GM21528 (cell line): ENCODE data around the gene FBLIM1.

ENCODE experiments used
- ATAC-seq: cut with Tn5 transposase; IDR thresholded peaks from one replicate; pipeline ENCODE4 v1.9.1; 2021; ENCODE audit warnings: mild to moderate bottlenecking, moderate library complexity; ENCODE audit not compliant: unreplicated experiment, low FRiP score

Gene FBLIM1

GRCh38 chr1:15758343-15758931 lies at the start of gene FBLIM1:
FBLIM1 (plus strand) TSS chr1:15758795; CDS start chr1:15764984, 6,189 bp downstream.
- ATAC-seq: no peak

GRCh38 chr1:15709226-15709625 lies 49.4 kb upstream of the FBLIM1 start:
- ATAC-seq: no peak

GRCh38 chr1:15712168-15712567 lies 46.4 kb upstream of the FBLIM1 start:
- no peak for ATAC-seq

- no peak for ATAC-seq
Measured at GRCh38 chr1:15714406-15715136, 44.0 kb upstream of the FBLIM1 start.

- no peak for ATAC-seq
Measured at GRCh38 chr1:15717418-15718125, 41.0 kb upstream of the FBLIM1 start.

- no peak for ATAC-seq
Measured at GRCh38 chr1:15718199-15718601, 40.4 kb upstream of the FBLIM1 start.

GRCh38 chr1:15719381-15720120 lies 39.0 kb upstream of the FBLIM1 start:
- no peak for ATAC-seq

GRCh38 chr1:15720861-15721260 lies 37.7 kb upstream of the FBLIM1 start:
- no peak for ATAC-seq

- no peak for ATAC-seq
Measured at GRCh38 chr1:15722411-15722810, 36.2 kb upstream of the FBLIM1 start.

- no peak for ATAC-seq
Measured at GRCh38 chr1:15722836-15723532, 35.6 kb upstream of the FBLIM1 start.

- no peak for ATAC-seq
Measured at GRCh38 chr1:15723631-15724246, 34.9 kb upstream of the FBLIM1 start.

- no peak for ATAC-seq
Measured at GRCh38 chr1:15724949-15725880, 33.4 kb upstream of the FBLIM1 start.

- no peak for ATAC-seq
Measured at GRCh38 chr1:15726508-15726907, 32.1 kb upstream of the FBLIM1 start.

- no peak for ATAC-seq
Measured at GRCh38 chr1:15727021-15727420, 31.6 kb upstream of the FBLIM1 start.

- ATAC-seq: no peak
Measured at GRCh38 chr1:15727424-15727823, 31.2 kb upstream of the FBLIM1 start.

- no peak for ATAC-seq
Measured at GRCh38 chr1:15727866-15728534, 30.6 kb upstream of the FBLIM1 start.

- ATAC-seq: no peak
Measured at GRCh38 chr1:15728937-15729657, 29.5 kb upstream of the FBLIM1 start.

GRCh38 chr1:15730423-15730822 lies 28.2 kb upstream of the FBLIM1 start:
- no peak for ATAC-seq
